T follicular helper cell (primary cell): ENCODE data around the gene TPBGL.

Source experiments
- DNase-seq: peaks from one replicate; pipeline ENCODE4 v3.0.0-alpha.2; 2020; ENCODE audit warnings: low read depth

Gene TPBGL

DNA sequence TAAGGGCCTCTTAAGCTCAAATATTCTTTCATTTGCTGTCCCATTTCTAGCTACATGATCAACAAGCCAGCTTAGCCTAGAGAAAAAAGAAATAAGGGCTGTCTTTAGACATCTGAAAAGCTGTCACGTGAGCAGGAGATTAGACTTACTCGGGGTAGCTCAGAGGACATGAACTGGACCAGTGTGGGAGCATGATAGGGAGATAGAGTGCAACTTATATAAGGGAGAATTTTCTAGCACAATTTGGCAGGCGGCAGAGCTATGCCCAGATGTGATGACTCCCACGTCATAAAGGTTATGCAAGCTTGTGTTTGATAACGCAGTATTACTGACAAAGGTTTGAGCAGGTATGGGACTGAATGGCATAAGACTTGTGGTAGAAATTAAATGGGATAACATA lies 28.2 kb upstream of the TPBGL start:
- no peak for DNase-seq

DNA sequence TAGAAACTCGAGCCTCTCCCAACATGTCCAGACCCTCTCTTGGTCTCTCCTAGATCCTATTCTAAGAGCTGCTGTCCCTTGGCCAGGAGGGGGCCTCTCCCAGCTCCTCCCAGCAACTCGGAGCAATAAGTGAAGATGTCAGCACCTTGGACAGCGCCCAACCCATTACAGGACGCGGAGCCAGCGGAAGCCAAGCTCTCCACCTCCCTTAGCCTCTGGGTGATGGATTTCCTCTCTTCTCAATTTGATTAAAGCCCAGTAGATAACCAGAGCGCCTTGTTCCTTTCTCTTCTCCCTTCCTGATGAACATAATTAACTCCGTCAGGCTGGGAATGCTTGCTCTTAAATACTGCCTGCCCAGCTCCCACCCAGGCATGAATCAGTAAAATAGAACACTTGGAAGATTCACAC lies 26.2 kb upstream of the TPBGL start:
- DNase-seq = peak; percentile 65

DNA sequence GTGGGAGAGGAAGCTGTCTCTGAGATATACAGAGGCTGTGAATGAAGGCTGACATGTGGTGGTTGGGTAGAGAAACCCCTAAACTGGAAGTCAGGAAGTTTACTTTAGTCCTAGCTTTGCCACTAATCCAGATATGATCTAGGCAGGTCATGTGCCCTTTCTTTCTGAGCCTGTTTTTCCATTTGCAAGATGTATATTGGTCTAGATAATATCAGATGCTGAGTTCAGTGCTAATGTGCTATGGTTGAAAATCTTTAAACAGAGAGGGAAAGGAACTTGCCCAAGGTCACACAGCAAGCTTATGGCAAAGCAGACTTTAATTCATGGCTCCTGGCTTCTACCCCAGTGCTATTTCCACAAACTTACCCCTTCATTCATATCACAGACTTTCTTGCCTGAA lies 25.7 kb upstream of the TPBGL start:
- no peak for DNase-seq

DNA sequence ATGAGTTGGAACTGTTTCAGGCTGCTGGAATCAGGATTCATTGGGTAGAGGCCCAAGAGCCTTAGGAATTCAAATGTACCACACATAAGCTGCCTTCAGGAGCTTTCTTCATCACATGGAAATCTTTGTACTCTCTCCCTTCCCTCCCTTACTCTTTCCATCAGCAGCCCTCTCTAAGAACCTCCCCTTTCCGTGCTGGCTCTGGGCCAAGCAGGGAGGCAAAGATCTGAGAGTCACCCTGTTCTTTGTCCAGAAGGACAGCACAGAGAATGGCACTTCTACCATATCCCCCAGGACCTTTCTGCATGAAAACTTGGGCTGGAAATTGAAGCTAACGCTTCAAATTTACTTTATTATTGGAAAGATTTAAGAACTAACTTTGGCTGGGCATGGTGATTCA lies 20.7 kb upstream of the TPBGL start:
- no peak for DNase-seq

DNA sequence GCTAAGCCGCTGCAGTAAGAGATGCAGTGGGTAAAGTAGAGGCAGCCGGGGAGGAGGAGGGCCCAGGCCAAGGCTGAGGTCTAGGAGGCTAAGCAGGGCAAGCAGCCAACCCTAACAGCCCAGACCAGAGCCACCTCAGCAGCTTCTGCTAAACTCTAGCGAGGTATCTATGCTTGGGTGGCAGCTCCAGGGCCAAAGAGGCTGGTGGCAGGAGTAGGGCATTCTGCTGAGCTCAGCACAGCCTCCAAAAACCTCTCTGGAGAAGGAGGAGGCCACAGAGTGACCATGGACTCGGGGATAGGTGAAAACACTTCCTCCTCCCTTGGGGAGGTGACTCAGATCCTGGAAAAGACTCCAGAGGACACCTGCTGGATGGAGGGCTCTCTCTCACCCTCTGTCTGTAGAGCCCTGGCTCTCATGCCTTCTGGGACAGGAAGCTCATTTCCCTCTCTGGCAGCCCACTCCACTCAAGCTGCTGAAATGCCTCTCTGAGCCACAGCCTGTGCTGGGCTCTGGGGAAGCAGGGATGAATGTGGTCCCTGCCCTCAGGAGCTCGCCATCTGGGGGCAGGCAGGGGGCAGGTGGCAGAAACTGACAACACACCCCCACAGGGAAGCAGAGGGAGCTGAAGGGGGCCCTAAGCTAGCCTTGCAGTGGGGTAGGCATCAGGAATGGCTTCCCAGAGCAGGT lies 16.5 kb upstream of the TPBGL start:
- no peak for DNase-seq

DNA sequence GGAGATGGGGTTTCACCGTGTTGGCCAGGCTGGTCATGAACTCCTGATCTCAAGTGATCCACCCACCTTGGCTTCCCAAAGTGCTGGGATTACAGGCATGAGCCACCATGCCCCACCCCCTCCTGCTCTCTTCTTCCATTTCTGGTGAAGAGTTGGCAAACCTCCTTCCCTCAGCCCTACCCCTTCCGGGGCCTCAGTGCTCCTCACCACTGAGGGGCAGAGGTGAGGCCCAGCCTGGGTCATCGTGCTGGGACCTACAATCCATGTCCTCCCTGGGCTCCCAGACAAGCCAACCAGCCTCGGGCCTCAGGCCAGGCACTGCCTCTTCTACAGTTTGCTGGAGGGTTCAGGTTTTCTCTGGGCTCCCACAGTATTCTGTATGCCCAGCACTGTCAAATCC lies 14.8 kb upstream of the TPBGL start:
- no peak for DNase-seq

DNA sequence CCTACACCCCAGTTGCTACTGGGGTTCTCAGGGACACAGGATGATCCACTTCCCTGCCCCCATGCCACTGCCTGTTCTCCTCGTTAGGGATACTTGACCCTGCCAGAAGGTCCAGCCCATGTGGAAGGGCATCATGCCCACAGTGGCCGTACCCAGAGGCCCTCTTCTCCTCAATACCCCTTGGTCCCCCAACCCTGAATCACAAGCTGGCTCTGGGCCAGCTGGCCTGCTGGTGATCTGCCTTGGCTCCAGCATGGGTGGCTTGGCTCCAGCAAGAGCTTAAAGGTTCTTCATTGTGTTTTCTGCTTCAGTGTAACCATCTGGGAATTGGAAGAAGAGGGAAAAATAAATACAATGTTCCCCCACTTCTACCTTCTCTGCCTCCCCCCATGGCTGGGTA lies 11.1 kb upstream of the TPBGL start:
- DNase-seq = no peak

DNA sequence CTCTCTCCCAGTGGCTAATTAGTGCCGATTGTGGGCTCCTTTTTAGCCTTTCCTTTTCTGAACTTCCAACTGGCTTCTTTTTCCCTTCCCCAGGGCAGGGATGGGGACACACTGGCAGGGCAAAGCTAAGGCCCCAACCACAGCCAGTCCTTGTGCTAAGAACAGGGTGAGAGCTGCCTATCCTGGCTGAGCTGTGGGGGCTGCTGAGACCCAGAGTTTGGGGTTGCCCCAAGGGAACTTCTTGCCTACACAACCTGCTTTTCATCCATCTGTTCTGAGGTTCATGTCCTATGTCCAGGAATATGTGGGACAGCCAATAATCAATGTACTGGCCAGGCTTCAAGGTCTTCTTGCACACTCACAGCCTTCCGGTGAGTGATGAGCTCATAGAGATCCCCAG lies 10.0 kb upstream of the TPBGL start:
- DNase-seq = no peak

DNA sequence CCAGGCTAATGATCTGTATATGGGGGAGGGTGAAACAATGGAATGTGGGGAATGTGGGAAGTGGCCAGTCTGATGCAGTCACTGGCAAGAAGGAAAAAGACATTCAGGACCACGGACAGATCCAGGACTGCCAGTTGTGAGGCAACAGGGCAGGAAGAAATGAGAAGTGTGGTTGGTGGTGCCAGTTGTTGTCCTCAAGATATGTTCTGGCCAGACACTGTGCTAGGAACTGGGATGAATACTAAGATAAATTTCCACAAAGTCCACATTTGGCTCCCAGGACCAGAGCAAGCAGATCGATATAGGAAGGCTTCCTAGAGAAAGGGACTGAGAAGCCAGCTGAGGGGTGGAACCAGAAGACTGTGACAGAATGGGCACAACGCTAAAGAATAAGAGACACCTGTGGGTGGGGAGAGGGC lies 6.8 kb upstream of the TPBGL start:
- no peak for DNase-seq

DNA sequence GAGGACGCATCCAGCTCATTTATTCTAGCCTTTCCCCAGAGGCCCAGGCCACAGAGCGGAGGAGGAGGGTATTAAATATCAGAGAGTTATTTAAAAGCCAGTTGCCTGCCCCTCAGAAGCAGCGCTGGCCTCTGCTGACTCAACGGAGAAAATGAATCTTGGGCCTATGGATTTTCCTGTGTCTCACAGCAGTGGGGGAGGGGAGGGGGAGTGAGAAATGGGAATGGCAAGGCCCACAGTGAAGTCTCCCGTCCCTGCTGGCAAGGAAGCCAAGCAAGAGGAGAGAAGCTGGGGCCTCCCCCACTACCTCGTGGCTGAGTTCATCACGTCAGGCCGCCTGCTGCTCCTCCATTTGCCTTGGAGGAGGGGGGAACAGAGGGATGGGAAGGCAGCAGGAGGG lies 4.5 kb upstream of the TPBGL start:
- no peak for DNase-seq

DNA sequence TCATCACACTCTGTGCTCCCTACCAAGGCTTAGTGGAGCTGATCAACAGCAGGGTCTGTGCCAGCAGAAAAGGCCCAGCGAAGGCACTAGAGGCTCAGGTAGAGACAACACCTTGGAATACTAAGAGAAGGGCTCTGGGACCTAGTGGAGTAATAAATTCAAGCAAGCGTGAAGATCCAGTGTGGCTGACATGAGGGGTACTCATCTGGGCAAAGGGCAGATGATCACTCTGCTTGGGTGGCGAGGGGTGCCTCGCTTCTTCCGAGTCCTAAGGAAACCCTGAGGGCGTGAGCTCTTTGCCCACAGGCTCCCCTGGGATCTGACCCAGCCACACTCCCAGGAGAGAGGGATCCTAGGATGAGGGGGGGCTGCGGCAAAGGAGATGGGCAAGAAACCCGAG lies 3.5 kb upstream of the TPBGL start:
- DNase-seq = no peak

DNA sequence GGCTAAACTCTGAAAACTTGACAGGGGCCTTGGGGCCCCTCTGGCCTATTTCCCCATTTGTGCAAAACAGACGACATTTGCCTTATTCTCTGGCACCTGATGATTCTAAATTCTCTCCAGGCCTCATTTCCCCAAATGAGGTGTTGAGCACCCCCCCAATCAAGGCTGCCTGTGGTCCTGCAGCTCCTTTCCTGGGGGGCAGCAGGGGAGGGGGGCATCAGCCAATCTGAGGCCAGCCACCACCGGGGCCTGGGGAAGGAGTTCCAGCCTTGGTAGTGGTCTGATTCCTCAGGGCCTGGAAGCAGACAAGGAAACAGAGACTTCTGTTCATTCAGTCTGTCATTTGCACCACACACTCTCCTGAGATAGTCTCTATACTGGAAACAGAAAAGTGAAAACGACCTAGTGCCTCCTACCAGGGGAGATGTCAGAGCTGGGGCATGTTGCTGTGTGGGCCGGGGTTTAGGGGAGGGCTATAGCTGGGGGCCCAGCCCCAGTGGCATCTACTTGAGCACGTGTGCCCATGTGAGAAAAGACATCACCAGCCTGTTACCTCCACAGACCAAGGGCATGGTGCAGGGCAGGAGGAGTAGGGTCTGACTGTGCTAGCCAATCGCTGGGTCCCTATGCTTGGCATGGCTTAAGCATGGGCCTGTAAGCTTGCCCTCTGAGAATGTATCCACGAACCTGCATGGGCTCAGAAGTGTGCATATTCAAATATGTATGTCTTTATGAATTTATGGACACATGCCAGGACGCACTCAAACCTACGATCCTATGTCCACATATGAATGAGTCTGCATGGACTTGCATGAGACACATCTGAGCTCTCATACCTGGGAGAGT lies 1.8 kb upstream of the TPBGL start:
- no peak for DNase-seq

DNA sequence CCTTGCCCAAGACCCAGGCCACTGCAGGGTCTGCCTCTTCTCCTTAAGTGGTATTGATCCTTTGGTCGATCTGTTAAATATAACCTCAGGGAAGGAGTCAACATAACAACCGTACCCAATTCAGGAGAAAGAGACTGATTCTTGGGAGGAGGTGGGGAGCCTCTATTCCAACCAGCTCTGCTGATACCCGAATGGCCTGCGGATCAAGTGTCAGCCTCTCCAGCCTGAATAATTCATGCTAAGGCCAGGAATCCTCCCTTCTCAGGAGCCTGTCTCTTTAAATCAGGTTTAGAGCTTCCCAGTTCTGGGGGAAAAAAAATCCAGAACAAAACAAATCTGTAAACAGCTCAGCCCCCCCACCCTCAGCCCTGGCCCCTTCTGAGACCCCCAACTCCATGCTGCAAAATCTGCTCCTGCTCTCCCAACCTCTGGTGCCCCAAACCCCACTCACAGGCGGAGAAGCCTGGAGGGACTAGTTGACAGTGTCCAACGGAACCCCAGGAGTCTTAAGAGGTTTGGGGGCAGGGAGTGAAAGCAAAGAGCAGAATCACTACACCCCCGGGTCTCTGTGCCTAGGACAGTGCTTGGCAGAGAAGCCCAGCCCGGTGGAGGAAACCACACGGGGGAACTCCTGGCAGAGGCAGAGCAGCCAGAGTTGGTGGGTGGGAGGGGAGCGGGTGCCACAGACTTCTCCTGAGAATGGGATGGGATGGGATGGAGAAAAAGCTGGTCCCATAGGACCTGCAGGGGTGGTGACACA lies 863 bp upstream of the TPBGL start:
- DNase-seq = no peak

DNA sequence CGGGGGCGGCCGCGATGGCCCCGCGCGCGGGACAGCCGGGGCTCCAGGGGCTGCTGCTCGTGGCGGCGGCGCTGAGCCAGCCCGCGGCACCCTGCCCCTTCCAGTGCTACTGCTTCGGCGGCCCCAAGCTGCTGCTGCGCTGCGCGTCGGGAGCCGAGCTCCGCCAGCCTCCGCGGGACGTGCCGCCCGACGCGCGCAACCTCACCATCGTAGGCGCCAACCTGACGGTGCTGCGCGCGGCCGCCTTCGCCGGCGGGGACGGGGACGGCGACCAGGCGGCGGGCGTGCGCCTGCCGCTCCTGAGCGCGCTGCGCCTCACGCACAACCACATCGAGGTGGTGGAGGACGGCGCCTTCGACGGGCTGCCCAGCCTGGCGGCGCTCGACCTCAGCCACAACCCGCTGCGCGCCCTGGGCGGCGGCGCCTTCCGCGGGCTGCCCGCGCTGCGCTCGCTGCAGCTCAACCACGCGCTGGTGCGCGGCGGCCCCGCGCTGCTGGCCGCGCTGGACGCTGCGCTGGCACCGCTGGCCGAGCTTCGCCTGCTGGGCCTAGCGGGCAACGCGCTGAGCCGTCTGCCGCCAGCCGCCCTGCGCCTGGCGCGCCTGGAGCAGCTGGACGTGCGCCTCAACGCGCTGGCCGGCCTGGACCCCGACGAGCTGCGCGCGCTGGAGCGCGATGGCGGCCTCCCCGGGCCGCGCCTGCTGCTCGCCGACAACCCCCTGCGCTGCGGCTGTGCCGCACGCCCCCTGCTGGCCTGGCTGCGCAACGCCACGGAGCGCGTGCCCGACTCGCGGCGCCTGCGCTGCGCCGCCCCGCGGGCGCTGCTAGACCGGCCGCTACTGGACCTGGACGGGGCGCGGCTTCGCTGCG lies 697 bp downstream of the TPBGL start:
- DNase-seq = peak; percentile 77

DNA sequence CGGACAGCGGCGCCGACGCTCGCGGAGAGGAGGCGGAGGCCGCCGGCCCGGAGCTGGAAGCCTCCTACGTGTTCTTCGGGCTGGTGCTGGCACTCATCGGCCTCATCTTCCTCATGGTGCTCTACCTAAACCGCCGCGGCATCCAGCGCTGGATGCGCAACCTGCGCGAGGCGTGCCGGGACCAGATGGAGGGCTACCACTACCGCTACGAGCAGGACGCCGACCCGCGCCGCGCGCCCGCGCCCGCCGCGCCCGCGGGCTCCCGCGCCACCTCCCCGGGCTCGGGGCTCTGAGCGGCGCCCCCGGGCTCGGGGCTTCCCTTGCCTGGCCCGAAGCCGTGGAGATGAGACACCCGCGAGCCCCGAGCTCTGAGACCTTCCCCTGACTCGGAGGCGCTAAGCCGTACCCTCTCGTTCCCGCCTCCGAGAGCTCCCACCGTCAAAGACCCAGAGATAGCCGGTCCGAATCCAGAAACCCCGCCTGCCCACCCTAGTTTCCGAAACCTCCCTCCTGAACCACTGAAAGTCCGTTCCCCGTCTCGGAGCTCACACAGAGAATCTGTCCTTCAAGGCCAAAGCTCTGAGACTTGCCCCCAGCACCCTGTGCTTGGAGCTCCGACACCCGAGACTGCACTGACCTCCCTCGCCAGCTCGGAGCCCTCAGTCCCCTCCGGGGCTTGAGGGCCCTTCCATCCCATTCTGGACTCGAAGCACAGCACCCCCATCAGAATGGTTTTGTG lies 1.5 kb downstream of the TPBGL start:
- DNase-seq = no peak

DNA sequence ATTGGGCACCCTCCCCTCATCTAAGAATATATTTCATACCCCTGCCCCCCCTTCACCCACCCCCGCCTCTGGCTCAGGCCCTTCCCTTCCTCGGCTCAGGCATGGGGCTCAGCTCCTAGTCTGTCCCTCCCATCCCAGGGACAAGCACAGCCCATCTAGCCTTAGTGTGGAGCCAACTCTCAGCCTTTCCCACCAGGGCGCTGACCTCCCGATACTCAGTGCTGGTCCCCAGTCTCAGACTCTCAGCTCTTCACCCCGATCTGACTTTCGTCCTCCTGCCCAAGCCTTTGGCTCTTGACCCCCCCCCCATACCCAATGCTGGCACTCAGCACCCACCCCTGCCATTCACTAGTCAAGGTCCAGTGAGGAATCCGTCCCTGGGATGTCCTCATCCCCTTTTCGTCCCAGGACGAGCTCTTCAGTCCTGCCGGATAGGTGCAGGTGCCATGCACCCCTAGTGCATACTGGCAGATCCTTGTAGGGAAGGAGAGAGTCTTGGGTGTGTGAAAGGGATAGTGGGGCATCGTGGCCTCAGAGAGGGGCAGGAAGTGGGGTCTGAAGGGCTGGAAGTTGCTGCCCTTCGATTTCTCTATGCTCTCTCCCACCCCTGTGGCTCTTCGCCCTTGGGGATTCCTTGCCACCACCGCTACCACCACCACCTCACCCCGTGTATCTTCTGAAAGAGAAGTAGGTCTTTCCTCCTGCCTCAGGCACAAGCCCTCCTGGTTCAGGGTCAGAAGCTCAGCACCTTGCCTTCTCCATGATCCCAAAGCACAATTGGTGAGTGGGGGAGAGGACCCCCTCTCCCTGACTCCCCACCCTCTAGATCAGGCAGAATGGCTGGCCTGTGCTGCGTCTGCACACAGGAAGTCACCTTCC lies 2.4 kb downstream of the TPBGL start:
- no peak for DNase-seq

DNA sequence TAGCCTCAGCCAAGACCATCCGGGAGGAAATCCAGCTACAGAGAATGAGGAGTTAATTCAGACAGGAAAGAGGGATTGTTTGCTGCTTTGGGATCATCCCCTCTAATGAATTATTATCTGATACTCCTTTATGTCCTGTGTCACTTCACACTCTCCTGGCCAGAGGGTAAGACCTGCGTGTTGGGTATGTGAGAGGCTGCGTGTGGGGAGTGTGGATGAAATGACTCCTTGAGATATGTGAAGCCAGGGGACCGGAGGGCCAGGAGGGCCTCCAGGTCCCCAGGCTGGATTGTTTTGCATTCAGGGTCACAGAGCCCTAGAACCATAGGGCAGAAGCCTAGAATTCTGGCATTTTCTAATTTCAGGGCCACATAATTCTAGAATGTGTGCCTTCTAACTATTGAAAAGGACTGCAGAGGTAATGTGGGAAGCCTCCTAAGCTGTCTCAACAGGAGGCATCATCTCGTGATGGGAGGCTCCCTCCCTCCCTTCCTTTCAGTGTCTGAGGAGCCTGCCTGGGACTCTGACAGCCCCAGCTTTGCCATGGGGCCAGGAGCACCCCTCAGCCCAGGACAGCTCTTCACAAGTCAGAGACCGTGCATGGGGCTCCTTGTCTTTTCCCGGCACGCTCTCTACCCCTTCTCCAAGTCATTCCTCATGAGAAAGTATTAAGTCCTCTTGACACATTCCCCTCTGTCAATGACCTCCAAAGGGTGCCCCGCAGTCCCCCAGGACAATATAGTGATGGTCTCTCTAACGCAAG lies 3.7 kb downstream of the TPBGL start:
- DNase-seq = no peak

DNA sequence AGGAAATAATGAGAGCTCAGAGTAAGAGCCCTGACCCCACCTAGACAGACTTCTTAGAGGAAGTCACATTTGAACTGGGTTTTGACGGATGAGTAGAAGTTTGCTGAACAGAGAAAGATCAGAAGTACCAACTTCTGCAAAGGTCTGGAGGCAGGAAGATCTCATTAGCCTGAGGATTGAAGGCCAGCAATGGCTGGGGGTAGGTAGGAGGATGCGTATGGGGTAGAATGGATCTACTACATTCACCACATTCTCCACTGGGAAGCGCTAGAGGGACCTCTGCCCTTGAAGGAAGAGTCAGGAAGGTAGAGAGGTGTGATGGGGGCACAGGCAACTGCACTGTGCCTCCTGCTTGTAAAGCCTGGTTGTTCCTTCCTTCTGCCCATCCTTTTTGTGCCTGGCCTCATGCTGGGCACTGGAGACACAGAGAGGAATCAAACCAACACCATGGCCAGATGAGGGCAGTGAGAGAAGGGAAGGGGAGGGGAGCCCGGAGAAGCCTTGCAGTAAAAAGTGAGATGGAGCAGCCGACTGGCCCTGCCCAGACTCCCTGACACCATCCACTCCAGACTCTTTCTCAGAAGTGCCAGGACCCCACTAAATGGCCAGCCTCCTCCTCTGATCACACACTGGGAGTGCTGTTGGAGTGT lies 4.9 kb downstream of the TPBGL start:
- no peak for DNase-seq
